B cell (primary cell): Measurements from ENCODE around the gene ERO1B. TPM values are rescaled to one million over a fixed set of nuclear protein-coding genes. Genes with fewer than 3 reads are reported as not detected.

ENCODE experiments used
- ATAC-seq: fragments of 200-7000 bp; cut with Tn5 transposase; one replicate; pipeline ENCODE4 v1.10.0; 2021; ENCODE audit warnings: low read depth, mild to moderate bottlenecking, moderate number of reproducible peaks, moderate library complexity
- CTCF ChIA-PET: fragments of 350-600 bp; sonication (Branson Sonifier 250); formaldehyde crosslinking; loops from one replicate; lab custom pipeline; 2021; ENCODE audit warnings: antibody characterized with exemption, inconsistent platforms; lab: Charles Lee
- POLR2A ChIA-PET: fragments of 350-600 bp; sonication (Branson Sonifier 250); formaldehyde crosslinking; loops from one replicate; lab custom pipeline; 2021; ENCODE audit warnings: antibody characterized with exemption; lab: Charles Lee
- DNase-seq: peaks from one replicate; pipeline ENCODE4 v3.0.0; 2013
- H2AFZ ChIP-seq: 2 replicates; pipeline ENCODE4 v1.6.1; 2012; ENCODE audit warnings: mild to moderate bottlenecking, low read depth, low read length; ENCODE audit not compliant: insufficient read depth, poor library complexity, severe bottlenecking
- H3K27ac ChIP-seq, 2 donors: 1 replicate in 1 of 2; 2 replicates in 1 of 2; pipeline ENCODE4 v1.5.1; 2012 to 2013; ENCODE audit warnings: low read length in 2 of 2, mild to moderate bottlenecking in 2 of 2, moderate library complexity in 1 of 2
- H3K27me3 ChIP-seq, 4 experiments: fragments of 200-600 bp in 1 of 4; sonication (generic) in 1 of 4; replicated peaks in 1 of 4; 1 replicate in 2 of 4; 2 replicates in 2 of 4; pipeline versions ENCODE4 v1.6.1 to v1.7.0; 2013 to 2016; ENCODE audit warnings: low read length in 3 of 4, mild to moderate bottlenecking in 2 of 4, mixed read lengths in 1 of 4, moderate library complexity in 1 of 4; ENCODE audit not compliant: insufficient read depth in 4 of 4, control insufficient read depth in 3 of 4; ENCODE audit errors: control extremely low read depth in 1 of 4
- H3K36me3 ChIP-seq, 2 experiments: replicated peaks in 1 of 2; 1 replicate in 1 of 2; 2 replicates in 1 of 2; pipeline versions ENCODE4 v1.6.1 to v1.7.1; 2013; ENCODE audit warnings: low read length in 1 of 2; ENCODE audit not compliant: insufficient read depth in 2 of 2, control insufficient read depth in 1 of 2; ENCODE audit errors: control extremely low read depth in 1 of 2, extremely low read depth in 1 of 2
- H3K4me1 ChIP-seq, 2 donors: fragments of 200-600 bp in 1 of 2; sonication (generic) in 1 of 2; 1 replicate in 1 of 2; 2 replicates in 1 of 2; pipeline versions ENCODE4 v1.5.1 to v1.6.1; 2013 to 2017; ENCODE audit warnings: low read length in 2 of 2; ENCODE audit not compliant: control insufficient read depth in 2 of 2, insufficient read depth in 2 of 2
- H3K4me2 ChIP-seq: replicated peaks from 2 replicates; pipeline ENCODE3; 2012; ENCODE audit warnings: mild to moderate bottlenecking, low read depth, low read length; ENCODE audit not compliant: poor library complexity, severe bottlenecking
- H3K4me3 ChIP-seq, 5 experiments: fragments of 200-600 bp in 1 of 5; sonication (generic) in 1 of 5; 1 replicate in 3 of 5; 2 replicates in 2 of 5; pipeline versions ENCODE4 v1.5.1 to v1.7.0; 2011 to 2016; ENCODE audit warnings: low read length in 4 of 5, mild to moderate bottlenecking in 4 of 5, low read depth in 2 of 5, control low read depth in 1 of 5, moderate library complexity in 1 of 5; ENCODE audit not compliant: insufficient read depth in 1 of 5; ENCODE audit errors: control extremely low read depth in 1 of 5, extremely low read depth in 1 of 5
- H3K79me2 ChIP-seq: fragments of 200-600 bp; sonication (generic); one replicate; pipeline ENCODE4 v1.6.0; 2016; ENCODE audit warnings: low read length; ENCODE audit not compliant: control insufficient read depth, insufficient read depth
- H3K9ac ChIP-seq: fragments of 200-600 bp; sonication (generic); 2 replicates; pipeline ENCODE4 v1.6.1; 2017; ENCODE audit warnings: mild to moderate bottlenecking, low read length, moderate library complexity
- H3K9me3 ChIP-seq, 3 donors: one replicate each; pipeline versions ENCODE4 v1.6.1 to v1.7.1; 2013; ENCODE audit warnings: low read length in 2 of 3; ENCODE audit not compliant: control insufficient read depth in 2 of 3, insufficient read depth in 1 of 3; ENCODE audit errors: control extremely low read depth in 1 of 3
- H4K20me1 ChIP-seq: 2 replicates; pipeline ENCODE4 v1.6.0; 2012; ENCODE audit warnings: mild to moderate bottlenecking, low read length; ENCODE audit not compliant: insufficient read depth, control insufficient read depth, poor library complexity, severe bottlenecking
- H3K27ac Mint-ChIP-seq: one replicate; pipeline ENCODE4 v1.8.0; 2021; ENCODE audit warnings: mixed read lengths
- H3K27me3 Mint-ChIP-seq: one replicate; pipeline ENCODE4 v1.8.0; 2021; ENCODE audit warnings: mixed read lengths
- H3K4me1 Mint-ChIP-seq: one replicate; pipeline ENCODE4 v1.8.0; 2021; ENCODE audit warnings: mixed read lengths
- H3K4me3 Mint-ChIP-seq: one replicate; pipeline ENCODE4 v1.8.0; 2021; ENCODE audit warnings: mixed read lengths
- H3K9me3 Mint-ChIP-seq: one replicate; pipeline ENCODE4 v1.8.0; 2022; ENCODE audit warnings: mixed read lengths; ENCODE audit not compliant: insufficient read depth
- CTCF ChIP-seq: fragments of 200-600 bp; IDR thresholded peaks from one replicate; pipeline ENCODE4 v1.8.0; 2022; ENCODE audit warnings: antibody characterized with exemption, mild to moderate bottlenecking
- EZH2 ChIP-seq: IDR thresholded peaks from 2 replicates; pipeline ENCODE4 v1.6.1; 2012; ENCODE audit warnings: borderline replicate concordance, low read depth, mild to moderate bottlenecking, moderate library complexity, low read length; ENCODE audit not compliant: insufficient read depth, poor library complexity, severe bottlenecking
- WGBS: methylation state at CpG from one replicate; pipeline ENCODE4 v1.1.5; 2013; ENCODE audit warnings: missing lambda C conversion rate; ENCODE audit not compliant: insufficient coverage; 5-methylcytosine and 5-hydroxymethylcytosine counted together
- intact Hi-C: fragments of 100-400 bp; cut with micrococcal nuclease; formaldehyde crosslinking; loops from one replicate; pipeline ENCODE4 v1.10.0; 2022
- polyA plus RNA-seq: library from polyadenylated mRNA; depleted of rRNA; stranded (reverse); fragments of >200 nt; gene quantifications from 2 replicates; pipeline ENCODE4 v1.2.3, GENCODE V29; 2012
- total RNA-seq, 2 donors: library from RNA; stranded (reverse); fragments of 120-200 nt in 1 of 2; gene quantifications; 1 replicate in 1 of 2; 2 replicates in 1 of 2; pipeline versions ENCODE4 v1.2.3 to v1.2.4, GENCODE V29; 2013 to 2022

The ERO1B gene
- total and polyA plus RNA-seq, 2 donors (not counting 1 experiment from before 2014, with no cell fraction given), result 5.1 to 25.6 TPM

- Histone ChIP-seq H3K79me2 (peaks cover 24% of the 10 kb centered on the region), H3K4me2 (no peak overlapping the region), H2AFZ (no peak overlapping the region), H3K36me3 (peaks cover 6 to 28% of the 10 kb centered on the region in 2 experiments), H3K9me3 (peaks cover 3 to 34% (median 25%) of the 10 kb centered on the region in 3 donors), H4K20me1 (peaks cover 5% of the 10 kb centered on the region), H3K4me3 (no peak overlapping the region), H3K27me3 (no peaks in the 10 kb centered on the region), H3K4me1 (no peaks in the 10 kb centered on the region), H3K9ac (no peak overlapping the region), H3K27ac (no peak overlapping the region)
- Mint-ChIP-seq H3K9me3 (peaks cover 14% of the 10 kb centered on the region), H3K27ac (no peak overlapping the region), H3K4me1 (no peaks in the 10 kb centered on the region), H3K27me3 (no peaks in the 10 kb centered on the region), H3K4me3 (no peak overlapping the region)
- intact Hi-C loops, result no loop called here
- WGBS, result no CpG with 5 or more reads among the region's 1 CpG
- ChIA-PET POLR2A (no interaction called here), CTCF (no interaction called here)
- DNase-seq, result no peak
- TF ChIP-seq CTCF (no peak), EZH2 (no peak)
- no peak for ATAC-seq
Measured at GRCh38 chr1:236261033-236261432, 20.7 kb downstream of the ERO1B start.

GRCh38 chr1:236259043-236259442 lies 22.7 kb downstream of the ERO1B start:
- Mint-ChIP-seq H3K27ac (no peak overlapping the region), H3K9me3 (peaks cover 14% of the 10 kb centered on the region)
- TF ChIP-seq EZH2 (no peak), CTCF (no peak)

More at GRCh38 chr1:236259043-236259442, 22.7 kb downstream of the ERO1B start:
- no peak overlapping the region for H3K4me3 Mint-ChIP-seq
- peaks cover 9 to 23% of the 10 kb centered on the region in 2 experiments for H3K36me3 ChIP-seq
- no CpG with 5 or more reads among the region's 1 CpG for WGBS
- POLR2A ChIA-PET, result no interaction called here
- peaks cover 30% of the 10 kb centered on the region for H3K79me2 ChIP-seq
- H3K4me2 ChIP-seq, result no peak overlapping the region
- H3K4me3 ChIP-seq, result no peak overlapping the region
- no peaks in the 10 kb centered on the region for H3K27me3 ChIP-seq
- H3K27me3 Mint-ChIP-seq, result no peaks in the 10 kb centered on the region
- H3K27ac ChIP-seq, result no peak overlapping the region
- ATAC-seq (no peak), DNase-seq (no peak)
- no peaks in the 10 kb centered on the region for H3K4me1 Mint-ChIP-seq
- intact Hi-C loops, result no loop called here
- H4K20me1 ChIP-seq, result peaks cover 10% of the 10 kb centered on the region
- no peak overlapping the region for H2AFZ ChIP-seq
- CTCF ChIA-PET, result no interaction called here
- peaks cover 3 to 34% (median 25%) of the 10 kb centered on the region in 3 donors for H3K9me3 ChIP-seq
- no peak overlapping the region for H3K9ac ChIP-seq
- no peaks in the 10 kb centered on the region for H3K4me1 ChIP-seq
